GM12878 (cell line): ENCODE measurements around the gene TRPT1. TPM values are rescaled to one million over a fixed set of nuclear protein-coding genes. Genes with fewer than 3 reads are reported as not detected.

ENCODE experiments used
- ATAC-seq: fragments of 200-7000 bp; cut with Tn5 transposase; 3 replicates; pipeline ENCODE4 v1.9.1; 2020; ENCODE audit warnings: mild to moderate bottlenecking, moderate library complexity
- BruUV-seq: library from RNA; stranded (reverse); fragments of 400-500 nt; replicated peaks from 2 replicates; lab custom pipeline; 2021; lab: Mats Ljungman, UMichigan
- CTCF ChIA-PET: fragments of 300-600 bp; sonication (Branson Sonifier 250); formaldehyde crosslinking; extraction: SDS; loops from one replicate; lab custom pipeline; 2021; ENCODE audit warnings: inconsistent platforms; lab: Yijun Ruan, JAX
- POLR2A ChIA-PET: fragments of 350-600 bp; formaldehyde crosslinking; extraction: SDS; loops from one replicate; lab custom pipeline; 2021; ENCODE audit warnings: inconsistent platforms; lab: Charles Lee
- RAD21 ChIA-PET: fragments of 300-600 bp; sonication (Branson Sonifier 250); formaldehyde crosslinking; loops from one replicate; lab custom pipeline; 2023; ENCODE audit warnings: antibody characterized with exemption; ENCODE audit not compliant: unreplicated experiment; lab: Charles Lee
- SMC1A ChIA-PET: fragments of 300-600 bp; sonication (Branson Sonifier 250); formaldehyde crosslinking; loops from one replicate; lab custom pipeline; 2023; ENCODE audit not compliant: unreplicated experiment, uncharacterized antibody; lab: Charles Lee
- DNase-seq: peaks from one replicate; pipeline ENCODE4 v3.0.0-alpha.2; 2011; ENCODE audit warnings: low read depth, low spot score
- FAIRE-seq: peaks from 3 replicates; lab custom pipeline; 2011; peaks lifted over from hg19 to GRCh38; lab: Jason Lieb, UNC
- H2AFZ ChIP-seq: 2 replicates; pipeline ENCODE4 v1.6.0; 2011; ENCODE audit warnings: low read depth, low read length, control low read depth; ENCODE audit not compliant: control insufficient read depth
- H3K27ac ChIP-seq: 2 replicates; pipeline ENCODE4 v1.5.1; 2011; ENCODE audit warnings: control low read depth; ENCODE audit not compliant: control insufficient read depth, insufficient read depth
- H3K27me3 ChIP-seq, 2 experiments: replicated peaks in 1 of 2; 2 replicates each; pipeline versions ENCODE4 v1.6.0 to v1.6.1; 2011; ENCODE audit warnings: low read length in 1 of 2; ENCODE audit not compliant: control insufficient read depth in 2 of 2, insufficient read depth in 2 of 2
- H3K36me3 ChIP-seq, 2 experiments: 2 replicates each; pipeline ENCODE4 v1.5.1; 2011; ENCODE audit warnings: low read length in 1 of 2; ENCODE audit not compliant: control insufficient read depth in 2 of 2, insufficient read depth in 2 of 2
- H3K4me1 ChIP-seq: 2 replicates; pipeline ENCODE4 v1.6.1; 2011; ENCODE audit warnings: mild to moderate bottlenecking, low read length, moderate library complexity, mixed read lengths; ENCODE audit not compliant: control insufficient read depth, insufficient read depth
- H3K4me2 ChIP-seq: 2 replicates; pipeline ENCODE4 v1.6.0; 2011; ENCODE audit warnings: control low read depth; ENCODE audit not compliant: control insufficient read depth, insufficient read depth
- H3K4me3 ChIP-seq: fragments of 200-600 bp; sonication (generic); 2 replicates; pipeline ENCODE4 v1.5.1; 2016
- H3K79me2 ChIP-seq: 2 replicates; pipeline ENCODE4 v1.6.0; 2011; ENCODE audit warnings: low read length; ENCODE audit not compliant: control insufficient read depth, insufficient read depth
- H3K9ac ChIP-seq: 2 replicates; pipeline ENCODE4 v1.8.0; 2011; ENCODE audit warnings: low read length, control low read depth, mixed read lengths; ENCODE audit not compliant: control insufficient read depth, insufficient read depth
- H3K9me3 ChIP-seq: replicated peaks from 3 replicates; pipeline ENCODE4 v1.5.1; 2011; ENCODE audit warnings: mild to moderate bottlenecking, low read length; ENCODE audit not compliant: control insufficient read depth, insufficient read depth
- H4K20me1 ChIP-seq: 2 replicates; pipeline ENCODE4 v1.6.0; 2011; ENCODE audit not compliant: control insufficient read depth, insufficient read depth
- IRF5 ChIP-seq: fragments of 450-650 bp; IDR thresholded peaks from 2 replicates; pipeline ENCODE4 v1.6.1; 2017; ENCODE audit warnings: borderline replicate concordance
- MEF2A ChIP-seq: IDR thresholded peaks from 2 replicates; pipeline ENCODE4 v1.6.1; 2011; ENCODE audit warnings: low read depth, mild to moderate bottlenecking, low read length, moderate library complexity; ENCODE audit not compliant: insufficient read depth
- NFIC ChIP-seq: IDR thresholded peaks from 2 replicates; pipeline ENCODE4 v1.6.1; 2012; ENCODE audit warnings: low read depth, mild to moderate bottlenecking, inconsistent platforms, low read length, moderate library complexity
- SIN3A ChIP-seq: IDR thresholded peaks from 2 replicates; pipeline ENCODE4 v1.6.1; 2012; ENCODE audit warnings: low read depth, low read length, improper control_type of control experiment
- WRNIP1 ChIP-seq: IDR thresholded peaks from 2 replicates; pipeline ENCODE4 v1.6.1; 2011; ENCODE audit warnings: low read depth, low read length, improper control_type of control experiment, borderline replicate concordance
- ZZZ3 ChIP-seq: IDR thresholded peaks from 2 replicates; pipeline ENCODE4 v1.6.1; 2011; ENCODE audit warnings: low read depth; ENCODE audit not compliant: control insufficient read depth, insufficient read length
- WGBS: methylation state at CpG from one replicate; pipeline ENCODE4 v1.1.6; 2016; ENCODE audit warnings: low lambda C conversion rate; ENCODE audit not compliant: insufficient replicate concordance, insufficient coverage; ENCODE audit errors: missing lambda C conversion rate; 5-methylcytosine and 5-hydroxymethylcytosine counted together
- in situ Hi-C: fragments of 300-500 bp; cut with MboI; formaldehyde crosslinking; loops from 9 replicates; pipeline ENCODE4 v1.14.3; 2018; ENCODE audit warnings: mixed read lengths
- intact Hi-C: fragments of 100-400 bp; cut with micrococcal nuclease; formaldehyde crosslinking; loops from one replicate; pipeline ENCODE4 v1.14.2; 2022; ENCODE audit not compliant: unreplicated experiment
- polyA plus RNA-seq, 11 experiments: library from polyadenylated mRNA; depleted of rRNA in 4 of 11; unstranded in 6 of 11; stranded (reverse) in 5 of 11; fragments of >200 nt; fragmentation: Nextera tagmentation in 4 of 11; fragmentation: Illumina TruSeq in 1 of 11; extraction: Ambion mirVana in 4 of 11; extraction: Trizol in 1 of 11; gene quantifications; 1 replicate in 1 of 11; 2 replicates in 10 of 11; pipeline versions ENCODE4 v1.2.1 to v1.2.3, GENCODE V29; 2011 to 2016; ENCODE audit warnings: inconsistent platforms in 2 of 11, missing spikeins in 2 of 11, low read depth in 1 of 11
- total RNA-seq, 4 experiments: library from RNA; depleted of rRNA in 3 of 4; stranded (reverse); fragments of >200 nt in 3 of 4; fragmentation: Illumina TruSeq in 1 of 4; extraction: Trizol in 1 of 4; gene quantifications; 2 replicates each; pipeline versions ENCODE4 v1.2.1 to v1.2.3, GENCODE V29; 2013 to 2021

TRPT1 gene
- total and polyA plus RNA-seq, 10 of the 15 experiments (the other 5 are each of a cell fraction or from before 2014, with no cell fraction given) = 7.1 to 63.0 (median 31.4) TPM

GRCh38 chr11:64255135-64256128 is 29.4 kb upstream of the TRPT1 start:
- Histone ChIP-seq H4K20me1 (no peaks in the 10 kb centered on the region), H3K79me2 (no peaks in the 10 kb centered on the region; the same call in 1 of the 2 replicates), H3K9me3 (no peaks in the 10 kb centered on the region), H3K27me3 (no peaks in the 10 kb centered on the region), H3K4me3 (no peak overlapping the region), H3K36me3 (peaks cover 0 to 5% of the 10 kb centered on the region in 2 experiments; a peak in 2 of 4 replicates), H3K4me2 (no peak overlapping the region), H3K9ac (no peak overlapping the region), H3K4me1 (peaks cover 17% of the 10 kb centered on the region), H3K27ac (no peak overlapping the region), H2AFZ (no peak overlapping the region)
- FAIRE-seq (no peak), DNase-seq (no peak), ATAC-seq (no peak)
- ChIA-PET CTCF (interaction anchor here (0.9 kb wide), 1 partner anchor 45 kb away, joined by 4 read pairs; the partner anchor contains the start of gene CATSPERZ), POLR2A (interaction anchor here (0.5 to 0.7 kb wide), 4 partner anchors 10 to 1439 kb away, joined by 3 read pairs; no protein-coding TSS in a partner anchor), SMC1A (no interaction called here), RAD21 (no interaction called here)
- intact Hi-C loops = no loop called here
- no TSS peak for BruUV-seq
- in situ Hi-C loops = no loop called here
- 87% methylated on average over 34 of the region's 35 CpGs for WGBS
- TF ChIP-seq IRF5 = no peak
- TF ChIP-seq ZZZ3 = no peak
- no peak for TF ChIP-seq WRNIP1
- TF ChIP-seq NFIC = no peak
- TF ChIP-seq MEF2A = no peak
- no peak for TF ChIP-seq SIN3A
